Urinary bladder (tissue), 4 donors: Measurements from ENCODE around the gene DNAJC6. TPM values are rescaled to one million over a fixed set of nuclear protein-coding genes. Genes with fewer than 3 reads are reported as not detected.

Experiments used
- DNase-seq: peaks from one replicate; pipeline ENCODE4 v3.0.0-alpha.2; 2015; ENCODE audit errors: extremely low spot score
- H3K27ac ChIP-seq: one replicate; pipeline ENCODE4 v1.5.1; 2013; ENCODE audit warnings: low read depth, mild to moderate bottlenecking, moderate library complexity
- H3K36me3 ChIP-seq: one replicate; pipeline ENCODE4 v1.6.1; 2013; ENCODE audit warnings: mild to moderate bottlenecking, moderate library complexity; ENCODE audit not compliant: insufficient read depth
- H3K4me1 ChIP-seq: one replicate; pipeline ENCODE4 v1.6.1; 2013; ENCODE audit warnings: mild to moderate bottlenecking, moderate library complexity; ENCODE audit not compliant: insufficient read depth
- H3K4me3 ChIP-seq: one replicate; pipeline ENCODE4 v1.5.1; 2013; ENCODE audit warnings: low read depth, low read length
- WGBS: extraction: QIAGEN DNeasy Blood & Tissue Kit; methylation state at CpG from one replicate; pipeline ENCODE4 v1.1.7; 2013; 5-methylcytosine and 5-hydroxymethylcytosine counted together
- polyA plus RNA-seq: library from polyadenylated mRNA; stranded (reverse); fragments of 200-250 nt; gene quantifications from one replicate; pipeline ENCODE4 v1.2.3, GENCODE V29; 2013
- total RNA-seq: library from RNA; depleted of rRNA; stranded (reverse); fragments of >200 nt; gene quantifications from one replicate; pipeline ENCODE4 v1.2.3, GENCODE V29; 2014
- donor health status: healthy with polysubstance abuse.
- donor health status: healthy.

The DNAJC6 gene
- total RNA-seq (5.6 TPM), polyA plus RNA-seq (2.9 TPM)

DNA sequence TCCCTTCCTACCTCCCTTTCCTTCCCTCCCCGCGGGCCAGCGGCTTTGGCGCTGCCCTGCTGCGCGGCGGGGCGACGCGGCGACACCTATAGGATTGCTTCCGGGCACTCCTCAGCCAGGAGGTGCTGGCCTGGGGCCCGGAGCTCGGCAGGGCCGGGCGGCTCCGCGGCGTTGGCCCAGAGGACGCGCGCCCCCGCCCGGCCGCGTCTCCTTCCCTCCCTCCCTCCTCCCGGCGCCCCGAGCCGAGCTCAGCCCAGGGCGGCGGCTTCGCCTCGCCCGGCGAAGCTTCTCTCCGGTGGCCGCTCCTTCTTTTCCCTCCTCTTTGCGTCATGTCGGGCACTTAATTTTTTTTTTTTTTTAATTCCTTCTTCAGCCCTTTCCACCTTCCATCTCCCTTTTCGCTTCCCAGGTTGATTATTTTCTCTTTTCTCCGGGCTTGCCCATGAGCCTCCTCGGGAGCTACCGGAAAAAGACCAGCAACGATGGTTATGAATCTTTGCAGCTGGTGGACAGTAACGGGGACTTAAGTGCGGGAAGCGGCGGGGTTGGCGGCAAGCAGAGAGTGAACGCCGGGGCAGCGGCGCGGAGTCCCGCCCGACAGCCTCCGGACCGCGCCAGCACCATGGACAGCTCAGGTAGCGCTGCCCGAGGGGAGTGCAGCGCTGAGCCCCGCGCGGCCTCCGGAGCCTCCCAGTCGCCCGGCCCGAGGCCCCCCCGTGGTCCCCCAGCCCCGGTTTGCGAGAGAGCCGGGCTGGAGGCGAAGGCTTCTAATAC is at the start of gene DNAJC6:
Gene DNAJC6, plus strand, starts transcription at position 240 of the 774 bp plus-strand sequence. Its CDS starts 203 bp downstream, at position 443.
- no peak within 1 kb of the TSS for H3K27ac ChIP-seq
- under 1% methylated on average over 75 of the region's 75 CpGs for WGBS
- DNase-seq, result peak; percentile 41
- H3K4me1 ChIP-seq, result peaks cover 2% of the 10 kb centered on the region
- H3K4me3 ChIP-seq, result peak within 1 kb of the TSS; percentile 37
- no peaks in the 10 kb centered on the region for H3K36me3 ChIP-seq

DNA sequence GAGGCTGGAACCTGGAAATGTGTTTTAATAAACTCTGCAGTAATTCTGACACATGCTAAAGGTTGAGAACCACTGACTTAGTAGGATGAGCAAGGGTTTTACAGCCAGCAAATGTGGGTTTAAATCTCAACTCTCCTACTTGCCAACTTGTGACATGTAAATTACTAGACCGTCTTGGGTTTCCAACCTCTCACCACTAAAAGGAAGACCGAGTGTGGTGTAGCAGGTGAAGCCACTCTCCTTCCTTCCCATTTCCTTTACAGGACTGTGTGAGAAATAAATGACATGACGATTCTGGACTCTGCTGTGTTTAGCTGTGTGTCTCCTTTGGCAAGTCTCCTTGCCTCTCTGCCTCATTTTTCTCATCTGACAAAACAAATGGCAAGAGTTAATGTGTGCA is 49.5 kb upstream of the DNAJC6 start:
- no peak for DNase-seq
- no peaks in the 10 kb centered on the region for H3K36me3 ChIP-seq
- H3K27ac ChIP-seq, result no peak overlapping the region
- WGBS, result 70% methylated on average over 3 of the region's 3 CpGs
- H3K4me3 ChIP-seq, result no peak overlapping the region
- no peaks in the 10 kb centered on the region for H3K4me1 ChIP-seq

DNA sequence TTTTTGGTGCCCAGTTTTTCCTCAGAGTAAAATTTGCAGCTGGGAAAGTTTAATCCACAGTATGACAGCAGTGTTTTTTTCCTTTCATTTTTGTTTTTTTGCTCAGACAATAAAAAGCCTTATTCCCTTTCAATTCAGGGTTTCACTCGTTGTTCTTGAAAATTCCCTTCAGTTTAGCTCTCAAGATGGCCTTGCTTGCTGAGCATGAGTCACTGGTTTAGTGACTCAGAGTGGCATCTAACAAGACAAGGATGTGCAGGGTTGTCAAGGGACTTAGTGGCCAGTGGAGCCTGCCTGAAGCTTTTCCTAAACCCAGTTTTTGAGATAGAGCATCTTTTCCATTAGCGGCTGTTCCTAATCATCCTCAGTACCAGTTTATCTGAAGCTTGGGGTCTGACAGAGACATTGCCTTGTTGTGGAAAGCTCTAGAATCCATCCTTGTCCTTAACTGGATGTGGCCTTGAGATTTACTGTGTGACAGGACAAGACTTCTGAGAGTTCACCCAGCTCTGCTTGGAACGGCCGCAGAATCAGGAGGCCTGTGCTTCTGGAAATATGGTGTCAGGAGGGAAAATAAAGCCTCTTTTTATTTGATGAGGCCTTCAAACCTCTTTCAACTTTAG is 48.4 kb upstream of the DNAJC6 start:
- Histone ChIP-seq H3K36me3 (no peaks in the 10 kb centered on the region), H3K4me3 (no peak overlapping the region), H3K4me1 (no peaks in the 10 kb centered on the region), H3K27ac (no peak overlapping the region)
- DNase-seq, result no peak
- WGBS, result 75% methylated on average over 4 of the region's 4 CpGs

DNA sequence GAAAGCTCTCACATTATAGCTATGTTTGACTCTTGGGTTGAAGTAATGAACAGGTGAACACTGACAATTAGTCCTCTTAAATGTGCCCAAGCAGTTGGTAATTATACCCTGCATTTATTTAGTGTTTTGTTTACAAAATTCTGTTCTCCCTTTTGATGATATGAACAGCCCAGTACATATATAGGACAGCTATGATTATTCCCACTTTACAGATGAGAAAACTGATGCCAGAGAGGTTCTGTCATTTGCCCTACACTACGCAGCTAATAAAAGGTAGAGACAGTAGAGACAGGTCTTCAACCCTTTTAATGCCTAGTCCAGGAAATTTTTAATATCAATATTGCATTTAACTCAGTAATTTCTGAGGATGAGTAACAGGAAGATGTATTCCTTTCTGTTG is 46.1 kb upstream of the DNAJC6 start:
- 93% methylated on average over 1 of the region's 1 CpG for WGBS
- Histone ChIP-seq H3K4me3 (no peak overlapping the region), H3K27ac (no peak overlapping the region), H3K36me3 (no peaks in the 10 kb centered on the region), H3K4me1 (no peaks in the 10 kb centered on the region)
- DNase-seq, result no peak

DNA sequence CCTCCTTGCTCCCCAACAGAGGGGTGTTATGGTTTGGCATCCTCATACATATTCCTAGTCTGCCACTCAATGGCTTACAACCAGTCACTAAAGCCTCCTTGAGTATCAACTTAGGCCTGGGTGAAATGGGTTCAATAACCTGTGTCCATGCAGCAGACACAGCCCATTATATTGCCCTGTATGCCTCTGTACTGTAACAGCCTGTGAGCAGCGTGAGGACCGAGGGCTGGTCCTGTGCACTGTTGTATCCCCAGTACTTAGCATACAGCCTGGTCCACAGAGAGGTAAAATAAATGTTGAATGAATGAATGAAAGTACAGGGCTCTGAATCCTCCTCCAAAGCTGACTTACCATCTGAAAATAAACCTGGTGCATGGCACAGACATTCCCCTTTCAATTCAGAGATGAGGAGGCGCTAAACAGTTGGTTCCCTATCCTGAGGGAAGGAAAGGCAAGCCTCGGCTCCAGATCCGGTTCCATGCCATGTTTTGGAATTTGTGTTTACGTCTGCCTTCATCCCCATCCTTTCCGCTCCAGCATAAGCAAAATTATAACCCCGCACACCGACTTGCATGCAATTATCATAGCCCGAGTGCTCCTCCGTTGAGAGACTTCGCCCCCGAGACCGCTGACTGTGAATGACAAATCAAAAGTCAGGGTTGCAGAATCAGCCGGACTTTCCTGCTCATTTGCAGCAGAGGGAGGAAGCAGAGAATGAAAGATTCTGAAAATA is 45.0 kb upstream of the DNAJC6 start:
- no peaks in the 10 kb centered on the region for H3K4me1 ChIP-seq
- H3K36me3 ChIP-seq, result no peaks in the 10 kb centered on the region
- no peak overlapping the region for H3K27ac ChIP-seq
- no peak for DNase-seq
- WGBS, result 13% methylated on average over 15 of the region's 15 CpGs
- peak overlapping the region; percentile 18 for H3K4me3 ChIP-seq

DNA sequence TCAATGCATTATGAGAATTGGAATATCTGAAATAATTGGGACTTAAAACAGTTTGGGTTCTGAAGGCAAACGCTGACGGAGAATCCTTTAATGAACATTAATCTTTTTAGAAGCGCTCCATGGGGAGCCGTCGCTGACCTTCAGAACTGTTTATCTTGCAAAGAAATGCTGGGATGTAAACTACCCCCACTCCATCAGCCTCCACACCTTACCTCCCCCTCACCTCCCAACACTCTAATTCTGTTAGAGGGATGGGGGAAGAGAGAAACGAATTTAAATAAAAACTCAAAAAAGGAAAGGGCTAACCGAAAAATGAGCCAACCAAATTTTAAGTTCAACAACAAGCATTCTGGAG is 44.1 kb upstream of the DNAJC6 start:
- WGBS, result 12% methylated on average over 7 of the region's 7 CpGs
- Histone ChIP-seq H3K4me3 (peak overlapping the region; percentile 47), H3K27ac (no peak overlapping the region), H3K4me1 (no peaks in the 10 kb centered on the region), H3K36me3 (no peaks in the 10 kb centered on the region)
- no peak for DNase-seq

DNA sequence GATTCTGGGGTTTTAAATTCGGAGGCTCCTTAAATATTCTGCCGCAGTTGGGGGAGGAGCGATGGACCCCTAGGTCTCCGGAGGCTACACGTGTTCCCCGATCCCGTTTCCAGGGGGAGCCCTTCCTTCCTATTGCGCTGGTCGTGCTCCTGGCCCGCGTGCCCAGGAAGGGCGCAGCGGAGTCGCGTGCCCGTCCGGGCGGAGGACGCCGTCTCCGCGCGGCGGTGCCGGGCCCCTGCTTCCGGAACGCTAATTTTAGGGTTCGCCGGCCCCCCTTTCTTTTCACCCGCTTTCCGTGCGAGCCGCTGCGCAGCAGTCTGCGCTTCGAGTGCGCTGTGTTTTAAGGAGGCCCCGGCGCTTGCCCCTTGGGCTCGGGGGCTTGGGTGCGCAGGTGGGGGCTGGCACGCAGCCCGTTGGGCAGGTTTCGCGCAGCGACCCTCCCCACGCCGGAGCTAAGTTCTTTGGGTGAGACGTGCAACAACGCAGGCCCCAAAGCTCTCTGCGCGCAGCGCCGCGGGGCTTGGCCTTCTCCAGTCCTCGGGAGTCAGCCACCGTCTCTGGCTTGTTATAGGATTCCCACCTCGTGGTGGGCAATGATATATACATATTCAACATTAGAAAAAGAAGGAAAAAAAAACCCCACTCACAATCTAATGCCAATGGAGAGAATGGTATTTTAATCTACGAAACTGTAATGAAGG is 43.5 kb upstream of the DNAJC6 start:
- no peak for DNase-seq
- H3K36me3 ChIP-seq, result no peaks in the 10 kb centered on the region
- WGBS, result 2% methylated on average over 59 of the region's 59 CpGs
- H3K4me3 ChIP-seq, result peak overlapping the region; percentile 47
- no peak overlapping the region for H3K27ac ChIP-seq
- no peaks in the 10 kb centered on the region for H3K4me1 ChIP-seq

DNA sequence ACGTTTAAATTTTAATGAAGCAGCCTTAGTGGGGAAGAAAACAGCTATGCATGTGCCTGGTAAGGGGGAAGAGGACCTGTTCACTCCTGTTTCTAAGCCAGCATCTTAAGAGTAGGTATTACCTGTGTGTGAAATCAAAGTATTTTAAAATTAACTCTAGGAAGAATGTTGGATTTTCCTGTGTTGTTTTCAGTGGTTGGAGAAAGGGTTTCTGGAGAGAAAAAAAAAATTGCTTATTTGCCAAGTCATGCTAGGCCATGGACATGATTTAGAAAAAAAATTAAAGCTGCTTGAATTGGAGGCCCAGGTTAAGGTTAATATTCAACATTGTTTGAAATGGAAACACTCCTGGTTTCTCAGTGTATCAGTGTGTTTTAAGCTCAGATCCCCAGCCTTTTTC is 42.9 kb upstream of the DNAJC6 start:
- H3K4me3 ChIP-seq, result no peak overlapping the region
- WGBS, result 38% methylated on average over 1 of the region's 1 CpG
- no peak overlapping the region for H3K27ac ChIP-seq
- H3K36me3 ChIP-seq, result no peaks in the 10 kb centered on the region
- DNase-seq, result no peak
- H3K4me1 ChIP-seq, result no peaks in the 10 kb centered on the region

DNA sequence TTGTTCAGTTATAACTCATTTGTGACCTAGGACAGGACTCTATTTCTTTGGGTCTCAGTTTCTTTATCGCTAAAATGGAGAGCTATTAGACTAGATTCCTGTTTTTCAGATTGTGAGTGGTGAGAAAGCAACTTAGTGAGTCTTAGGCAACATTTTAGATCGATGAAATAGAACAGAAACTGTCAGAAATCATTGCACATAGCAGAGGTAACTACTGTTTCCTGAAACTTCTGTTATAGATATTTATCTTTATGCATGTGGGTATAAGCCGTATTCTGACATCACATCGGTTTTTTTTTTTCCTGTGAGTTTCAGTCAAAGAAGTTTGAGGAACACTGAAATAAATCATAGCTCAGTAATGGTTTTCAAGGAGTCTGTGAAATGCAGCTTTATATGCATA is 42.1 kb upstream of the DNAJC6 start:
- no peak for DNase-seq
- Histone ChIP-seq H3K4me3 (no peak overlapping the region), H3K4me1 (no peaks in the 10 kb centered on the region), H3K27ac (no peak overlapping the region), H3K36me3 (no peaks in the 10 kb centered on the region)
- WGBS, result 85% methylated on average over 4 of the region's 4 CpGs

DNA sequence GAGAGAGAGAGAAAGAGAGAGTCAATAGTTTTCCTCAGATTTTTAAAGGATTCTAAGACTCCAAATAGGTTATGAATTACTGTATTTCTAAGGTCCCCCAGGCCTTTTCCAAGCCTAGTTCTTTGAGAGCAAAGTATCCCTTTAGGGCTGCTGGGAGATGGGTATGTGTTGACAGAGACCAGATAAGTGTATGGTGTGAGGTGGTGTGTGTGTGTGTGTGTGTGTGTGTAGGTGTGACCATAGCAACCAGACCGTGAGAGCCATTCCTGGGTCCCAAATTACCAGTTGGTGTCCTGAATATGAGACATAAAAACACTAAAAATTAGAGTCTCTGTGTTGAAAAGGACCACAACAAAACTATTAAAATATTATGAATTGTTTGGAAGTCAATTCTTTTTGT is 41.7 kb upstream of the DNAJC6 start:
- WGBS, result 52% methylated on average over 1 of the region's 1 CpG
- no peaks in the 10 kb centered on the region for H3K4me1 ChIP-seq
- H3K36me3 ChIP-seq, result no peaks in the 10 kb centered on the region
- DNase-seq, result no peak
- H3K27ac ChIP-seq, result no peak overlapping the region
- no peak overlapping the region for H3K4me3 ChIP-seq

DNA sequence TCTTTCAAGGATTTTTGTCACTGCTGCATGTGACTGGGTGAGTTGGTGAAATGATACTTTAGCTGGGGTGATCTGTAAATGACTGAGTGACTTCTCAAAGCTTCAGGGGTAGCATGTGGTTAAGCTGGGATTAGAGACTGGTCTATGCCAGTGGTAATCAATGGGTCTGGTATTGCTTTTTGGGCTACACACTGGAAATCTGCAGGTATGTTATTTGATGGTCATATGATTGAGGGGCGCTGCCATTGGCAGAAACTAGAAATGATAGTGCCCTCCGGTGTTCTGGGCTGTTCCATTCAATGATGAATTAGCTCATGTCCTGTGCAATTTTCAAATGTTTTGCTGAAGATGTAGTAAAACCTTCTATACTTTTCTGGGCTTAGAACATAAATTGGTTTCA is 39.7 kb upstream of the DNAJC6 start:
- no peaks in the 10 kb centered on the region for H3K36me3 ChIP-seq
- H3K4me1 ChIP-seq, result no peaks in the 10 kb centered on the region
- WGBS, result 89% methylated on average over 2 of the region's 2 CpGs
- no peak overlapping the region for H3K4me3 ChIP-seq
- DNase-seq, result no peak
- H3K27ac ChIP-seq, result no peak overlapping the region

DNA sequence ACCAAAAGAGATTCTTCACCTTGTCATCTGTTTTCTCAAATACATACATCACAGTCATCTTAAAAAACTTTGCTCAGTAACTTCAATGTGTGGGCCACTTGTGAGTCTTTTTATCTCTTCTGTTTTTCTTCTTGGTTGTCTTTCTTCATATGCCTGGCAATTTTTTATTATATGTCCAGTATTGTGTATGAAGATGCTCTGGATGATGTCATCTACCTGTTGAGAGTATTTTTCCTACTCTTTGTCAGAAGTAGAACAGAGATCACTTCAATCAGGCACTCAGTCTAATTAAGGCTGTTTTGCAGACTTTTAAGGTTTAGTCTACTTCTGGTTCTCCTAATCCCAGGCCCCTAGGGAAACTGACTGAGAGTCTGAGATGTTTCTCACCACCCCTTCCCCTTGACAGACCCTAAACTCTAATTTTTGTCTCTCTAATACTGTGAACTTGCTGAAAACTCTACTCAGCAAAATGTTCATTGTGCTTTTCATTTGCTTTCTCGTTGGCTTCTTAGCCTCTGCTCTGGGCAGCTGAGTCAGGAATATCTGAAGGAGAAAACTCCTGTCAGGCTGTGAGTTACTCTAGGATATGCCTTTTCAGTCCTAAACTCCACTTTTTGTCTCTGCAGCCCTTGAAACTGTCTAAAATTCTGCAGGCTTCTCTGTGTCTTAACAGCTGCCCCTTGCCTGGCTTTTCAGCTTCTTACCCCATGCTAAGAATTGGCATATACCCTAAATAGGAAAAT is 33.0 kb upstream of the DNAJC6 start:
- H3K27ac ChIP-seq, result no peak overlapping the region
- 61% methylated on average over 1 of the region's 1 CpG for WGBS
- H3K4me1 ChIP-seq, result no peaks in the 10 kb centered on the region
- no peak overlapping the region for H3K4me3 ChIP-seq
- DNase-seq, result no peak
- H3K36me3 ChIP-seq, result no peaks in the 10 kb centered on the region
